Measurements from ENCODE around the gene CAMK4.
"Not testable (repeated sequence)": the region's sequence is repeated elsewhere in the genome, so short reads cannot be mapped to it uniquely, and the experiment has no call there.

Gene CAMK4

GRCh38 chr5:111385970-111386831 is 162.0 kb downstream of the CAMK4 start:
- DNase-seq: no peak

DNA sequence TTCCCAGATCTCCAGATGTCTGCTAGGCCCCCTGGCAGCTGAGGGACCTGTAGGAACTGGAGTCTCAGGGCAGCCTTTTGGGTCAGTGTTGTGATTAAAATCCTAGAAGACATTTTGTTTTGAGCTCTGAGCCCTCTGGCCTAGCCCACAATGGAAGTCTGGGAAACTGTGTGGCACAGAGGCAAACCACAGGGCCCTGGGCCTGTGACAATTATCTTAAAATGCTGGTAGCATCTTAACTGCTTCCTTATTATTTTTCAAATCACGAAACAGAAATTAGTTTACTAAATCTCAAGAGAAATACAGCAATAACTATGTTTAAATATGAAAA is 162.6 kb downstream of the CAMK4 start:
- no peak for DNase-seq

- no peak for DNase-seq
Observed at GRCh38 chr5:111387361-111387760, 163.2 kb downstream of the CAMK4 start.

DNA sequence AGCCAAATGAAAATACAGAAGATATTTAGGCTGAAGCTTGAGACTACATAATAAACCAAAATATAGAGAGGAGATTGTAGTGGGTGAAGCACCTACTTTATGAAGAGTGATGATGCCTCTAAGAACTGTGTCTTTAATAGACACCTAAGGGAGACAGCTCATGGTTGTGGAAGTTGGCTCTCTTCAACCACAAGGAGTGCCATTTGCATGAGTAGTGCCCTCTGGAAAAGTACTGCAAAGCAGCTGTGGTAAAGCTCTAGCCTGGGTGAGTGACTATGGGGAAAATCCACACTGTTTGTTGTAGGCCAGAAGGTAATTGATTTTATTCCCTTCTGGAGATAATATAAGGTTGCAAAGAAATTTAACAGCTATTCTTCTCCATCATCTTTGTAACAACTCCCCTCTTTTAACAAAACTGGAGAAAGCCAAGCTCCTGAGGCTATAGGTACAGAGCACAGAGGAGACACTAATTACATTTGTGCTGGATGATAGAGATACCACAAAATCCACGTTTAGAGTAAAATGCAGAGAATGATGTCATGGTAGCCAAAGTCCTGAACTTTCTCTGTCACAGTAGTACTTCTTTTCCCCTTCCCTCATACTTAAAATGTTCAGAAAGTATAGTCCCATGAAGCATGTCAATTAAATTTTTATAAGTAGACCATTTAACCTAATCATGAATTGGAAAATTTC is 165.4 kb downstream of the CAMK4 start:
- no peak for DNase-seq

- no peak for DNase-seq
Observed at GRCh38 chr5:111392181-111392580, 168.0 kb downstream of the CAMK4 start.

DNA sequence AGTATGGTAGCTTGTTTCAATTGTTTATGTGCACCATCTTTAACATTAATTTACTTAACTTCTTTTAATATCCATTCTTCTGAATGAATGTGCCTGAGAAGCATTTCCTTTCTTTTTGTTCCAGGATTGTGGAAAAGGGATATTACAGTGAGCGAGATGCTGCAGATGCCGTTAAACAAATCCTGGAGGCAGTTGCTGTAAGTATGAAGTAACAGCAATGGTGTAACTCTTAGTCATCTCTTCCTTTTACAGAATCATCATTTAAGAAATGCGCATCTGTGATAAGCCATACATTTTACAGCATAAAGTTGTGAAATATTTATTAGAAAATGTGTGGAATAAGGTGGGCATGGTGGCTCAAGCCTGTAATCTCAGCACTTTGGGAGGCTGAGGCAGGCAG is 170.4 kb downstream of the CAMK4 start:
- DNase-seq: no peak

- no peak for DNase-seq
Observed at GRCh38 chr5:111398013-111398412, 173.8 kb downstream of the CAMK4 start.

GRCh38 chr5:111399113-111399512 is 174.9 kb downstream of the CAMK4 start:
- DNase-seq: no peak

DNA sequence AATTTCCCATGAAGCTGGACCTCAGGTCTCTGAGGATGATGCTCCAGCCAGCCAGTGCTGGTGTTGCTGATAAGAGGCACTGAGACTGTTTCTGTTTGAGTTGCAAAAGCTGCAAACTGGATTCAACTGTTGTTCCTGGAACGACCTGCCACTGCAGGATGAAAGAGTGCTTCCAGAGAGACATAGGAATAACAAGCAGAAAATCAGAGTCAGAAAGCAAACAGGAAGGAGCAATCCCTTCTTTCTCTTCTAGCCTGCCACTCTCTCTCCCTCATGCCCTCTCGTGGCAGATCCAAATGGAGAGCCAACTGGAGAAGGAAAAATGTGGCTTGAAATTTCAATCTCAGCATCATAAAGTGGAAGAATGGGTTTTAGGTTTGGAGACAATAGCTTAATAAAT is 177.7 kb downstream of the CAMK4 start:
- no peak for DNase-seq

- DNase-seq: no peak
Observed at GRCh38 chr5:111404270-111404769, 180.1 kb downstream of the CAMK4 start.

DNA sequence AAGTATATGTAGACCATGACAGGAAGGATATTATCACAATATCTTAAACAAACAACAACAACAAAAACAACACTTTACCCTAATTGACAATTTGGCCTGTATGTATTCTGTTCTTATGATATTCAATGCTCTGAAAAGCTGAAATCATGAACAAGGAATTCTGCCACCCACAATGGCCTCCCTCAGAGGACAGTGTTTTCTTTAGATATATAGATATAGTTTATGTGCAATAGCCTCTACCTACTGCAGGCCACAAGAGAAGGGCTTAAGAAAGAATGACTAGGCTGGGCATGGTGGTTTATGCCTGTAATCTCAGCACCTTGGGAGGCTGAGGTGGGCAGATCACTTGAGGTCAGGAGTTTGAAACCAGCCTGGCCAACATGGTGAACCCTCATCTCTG is 183.4 kb downstream of the CAMK4 start:
- no peak for DNase-seq

GRCh38 chr5:111408817-111409216 is 184.6 kb downstream of the CAMK4 start:
- DNase-seq: no peak

GRCh38 chr5:111409266-111409665 is 185.1 kb downstream of the CAMK4 start:
- not testable (repeated sequence) for DNase-seq

GRCh38 chr5:111410067-111410466 is 185.9 kb downstream of the CAMK4 start:
- not testable (repeated sequence) for DNase-seq

- no peak for DNase-seq
Observed at GRCh38 chr5:111411301-111411700, 187.1 kb downstream of the CAMK4 start.

DNA sequence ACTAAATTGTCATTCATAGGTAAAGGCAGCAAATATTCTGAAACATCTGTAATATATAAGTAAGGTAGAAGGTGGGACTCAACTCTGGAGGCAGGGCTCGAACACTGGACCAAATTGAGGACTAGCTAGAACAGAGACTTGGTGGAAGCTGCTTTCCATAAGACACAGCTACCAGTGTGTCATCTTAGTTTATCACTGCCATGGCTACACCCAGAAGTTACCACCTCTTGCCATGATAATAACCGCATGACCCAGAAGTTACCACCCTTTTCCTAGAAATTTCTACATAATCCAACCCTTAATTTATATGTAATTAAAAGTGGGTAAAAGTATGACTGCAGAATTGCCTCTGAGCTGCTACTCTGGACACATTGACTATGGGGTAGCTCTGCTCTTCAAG is 188.4 kb downstream of the CAMK4 start:
- no peak for DNase-seq

- DNase-seq: no peak
Observed at GRCh38 chr5:111415053-111415452, 190.9 kb downstream of the CAMK4 start.

GRCh38 chr5:111422245-111422644 is 198.1 kb downstream of the CAMK4 start:
- DNase-seq: no peak

DNA sequence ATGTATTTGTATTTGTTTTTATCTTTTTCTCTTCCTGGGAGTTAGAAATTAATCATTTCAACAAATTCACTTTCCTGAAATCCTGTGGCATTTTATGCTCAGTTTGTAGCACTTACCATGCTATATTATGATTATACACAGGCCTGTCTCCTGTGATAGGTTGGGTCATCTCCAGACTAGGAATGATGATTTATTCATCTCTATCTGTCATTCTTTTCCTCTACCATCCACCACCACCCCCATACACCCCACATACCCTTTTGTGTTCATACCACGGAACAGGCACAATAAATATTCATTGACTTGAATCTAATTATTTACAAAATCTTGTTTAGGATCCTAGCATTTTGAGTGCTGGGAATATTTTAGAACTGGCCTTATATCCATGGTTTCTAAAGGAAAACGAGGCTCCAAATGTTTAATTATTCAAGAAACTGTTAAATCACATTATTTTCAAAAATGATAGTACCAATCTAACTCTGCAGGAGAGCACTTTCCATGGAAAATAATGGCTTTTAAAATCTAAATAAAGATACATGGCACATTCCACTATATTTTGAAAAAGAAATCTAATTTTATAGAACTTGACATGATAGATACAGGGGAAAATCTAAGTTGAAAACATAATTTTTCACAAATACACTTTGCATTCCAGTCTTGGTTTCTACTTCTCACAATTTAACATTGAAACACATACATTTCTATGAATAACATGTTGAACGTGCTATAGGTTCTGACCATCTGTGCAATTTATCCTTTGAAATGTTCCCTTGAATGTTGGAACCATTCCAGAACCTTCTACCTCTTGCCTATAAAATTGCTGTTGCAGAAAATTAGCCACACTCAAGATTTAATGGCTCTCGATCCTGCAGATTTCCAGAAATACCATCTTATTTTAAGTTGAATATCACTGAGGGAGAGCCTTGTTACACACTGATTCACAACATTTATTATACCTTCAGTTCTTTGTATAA is 198.8 kb downstream of the CAMK4 start:
- no peak for DNase-seq

GRCh38 chr5:111425205-111425604 is 201.0 kb downstream of the CAMK4 start:
- no peak for DNase-seq

GRCh38 chr5:111427762-111428161 is 203.6 kb downstream of the CAMK4 start:
- DNase-seq: no peak

GRCh38 chr5:111432883-111433536 is 208.8 kb downstream of the CAMK4 start:
- DNase-seq: no peak

DNA sequence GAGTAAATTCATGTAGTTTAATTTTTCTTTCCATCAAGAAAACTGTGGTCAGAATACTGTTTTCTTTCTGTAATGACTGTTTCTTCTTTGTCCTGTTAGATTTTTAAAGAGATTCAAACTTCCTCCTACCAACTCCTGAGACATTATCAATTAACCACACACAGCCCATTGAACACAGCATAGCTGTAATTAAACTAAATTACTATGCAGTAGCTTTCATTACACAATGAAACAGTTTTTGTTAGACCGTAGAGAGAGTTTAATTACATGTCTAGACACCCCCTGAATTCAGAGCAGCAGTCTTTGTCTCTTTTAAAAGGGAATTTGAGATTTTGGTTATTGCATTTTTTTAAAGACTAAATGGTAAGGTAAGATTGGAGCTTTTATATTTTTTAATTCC is 210.6 kb downstream of the CAMK4 start:
- DNase-seq: no peak
